NT2/D1 (cell line): Measurements from ENCODE around the gene CNOT1.

Experiments
- SUZ12 ChIP-seq: IDR thresholded peaks from 2 replicates; pipeline ENCODE4 v1.6.1; 2011; ENCODE audit not compliant: insufficient read length, insufficient read depth; ENCODE audit errors: extremely low read depth
- YY1 ChIP-seq: IDR thresholded peaks from 2 replicates; pipeline ENCODE4 v1.6.1; 2011; ENCODE audit not compliant: insufficient read length, insufficient read depth

DNA sequence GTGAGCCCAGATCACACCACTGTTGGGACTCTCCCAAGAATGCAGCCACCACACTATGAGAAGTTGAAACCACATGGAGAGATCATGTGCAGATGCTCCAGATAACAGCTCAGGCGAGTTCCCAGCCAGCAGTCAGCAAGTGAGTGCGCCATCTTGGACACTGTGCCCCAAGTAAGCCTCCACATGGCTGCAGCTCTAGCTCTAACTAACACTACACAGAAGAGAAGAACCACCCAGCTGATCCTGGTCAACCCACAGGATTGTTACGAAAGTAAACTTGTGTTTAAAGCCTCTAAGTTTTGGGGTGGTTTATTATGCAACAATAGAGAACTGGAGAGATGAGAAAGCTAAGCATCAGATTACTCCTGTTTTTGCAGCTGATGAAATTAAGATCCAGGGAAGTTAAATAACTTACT is 29.2 kb upstream of the CNOT1 start:
- TF ChIP-seq YY1 (no peak), SUZ12 (no peak)
